Activated effector memory CD4-positive, alpha-beta T cell treated with Interleukin-2 at 50 U/mL for 16 hours (primary cell): Measurements from ENCODE around the gene ZBTB44.
"Not testable (repeated sequence)": the region's sequence is repeated elsewhere in the genome, so short reads cannot be mapped to it uniquely, and the experiment has no call there.

Experiments used
- DNase-seq: peaks from one replicate; pipeline ENCODE4 v3.0.0-alpha.2; 2020

ZBTB44 gene

DNA sequence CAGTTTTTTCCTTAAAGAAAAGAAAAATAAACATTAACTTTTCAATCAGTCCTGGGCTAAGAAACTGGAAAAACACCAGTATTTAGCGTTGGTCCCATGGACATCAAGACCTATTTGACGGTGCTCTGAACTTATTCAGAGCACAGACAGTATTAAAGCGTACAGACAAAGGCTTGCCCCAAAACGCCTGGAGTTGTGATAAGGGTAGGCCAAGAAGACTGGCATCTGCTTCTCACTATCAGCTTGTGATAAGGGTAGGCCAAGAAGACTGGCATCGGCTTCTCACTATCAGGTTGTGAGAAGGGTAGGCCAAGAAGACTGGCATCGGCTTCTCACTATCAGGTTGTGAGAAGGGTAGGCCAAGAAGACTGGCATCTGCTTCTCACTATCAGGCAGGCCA lies 69.3 kb downstream of the ZBTB44 start:
- DNase-seq = not testable (repeated sequence)

DNA sequence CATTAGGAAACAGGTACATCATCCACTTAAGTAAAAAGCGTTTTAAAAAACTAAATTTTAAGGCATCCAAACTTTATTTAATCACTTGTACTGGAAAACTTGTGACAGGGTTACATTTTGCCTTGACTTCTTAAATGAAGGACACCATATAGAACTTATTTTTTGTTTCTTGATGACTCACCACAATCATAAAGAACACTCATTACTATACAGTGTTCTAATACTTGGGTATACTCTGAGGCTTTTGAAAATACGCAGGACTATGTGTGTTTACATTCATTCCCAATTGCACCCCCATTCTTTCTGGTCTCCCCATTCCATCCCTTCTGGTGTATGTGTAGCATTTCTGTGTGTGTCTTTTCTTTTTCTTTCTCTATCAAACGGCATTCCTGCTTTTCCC lies 69.9 kb downstream of the ZBTB44 start:
- DNase-seq = no peak

DNA sequence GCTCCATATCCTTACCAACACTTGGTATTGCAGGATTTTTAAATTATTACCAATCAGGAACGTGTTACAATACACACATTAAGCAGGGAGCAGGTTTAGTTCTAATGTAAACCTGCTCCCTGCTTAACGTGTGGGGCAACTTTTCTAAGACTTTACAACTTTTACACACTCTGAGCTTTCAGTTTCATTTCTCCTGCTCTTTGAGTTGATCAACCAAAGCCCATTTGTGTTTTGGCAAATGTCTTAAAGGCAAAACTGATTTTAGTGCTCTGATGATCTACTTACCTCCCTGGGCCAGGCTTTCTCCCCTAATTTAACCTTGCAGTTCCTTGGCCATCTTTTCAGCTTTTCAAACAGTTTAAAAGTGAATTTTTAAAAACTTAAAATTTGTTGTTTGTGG lies 70.9 kb downstream of the ZBTB44 start:
- no peak for DNase-seq

DNA sequence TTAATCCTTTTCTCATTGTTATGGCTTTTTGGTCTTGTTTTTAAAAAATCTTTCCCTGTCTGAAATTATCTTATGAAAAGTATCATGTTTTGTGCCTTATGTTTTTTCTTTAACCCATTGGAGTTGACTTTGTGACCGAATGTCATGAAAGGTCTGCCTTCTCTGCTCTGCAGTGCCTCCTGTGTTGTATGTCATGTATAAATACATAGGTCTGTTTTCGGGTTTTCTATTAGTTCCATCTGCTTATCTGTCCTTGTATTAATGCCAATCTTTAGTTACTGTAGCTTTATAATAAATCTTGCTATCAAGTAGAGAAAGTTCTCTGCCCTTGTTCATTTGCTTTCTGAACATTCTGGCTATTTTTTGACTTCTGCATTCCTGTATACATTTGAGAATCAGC lies 73.0 kb downstream of the ZBTB44 start:
- no peak for DNase-seq

DNA sequence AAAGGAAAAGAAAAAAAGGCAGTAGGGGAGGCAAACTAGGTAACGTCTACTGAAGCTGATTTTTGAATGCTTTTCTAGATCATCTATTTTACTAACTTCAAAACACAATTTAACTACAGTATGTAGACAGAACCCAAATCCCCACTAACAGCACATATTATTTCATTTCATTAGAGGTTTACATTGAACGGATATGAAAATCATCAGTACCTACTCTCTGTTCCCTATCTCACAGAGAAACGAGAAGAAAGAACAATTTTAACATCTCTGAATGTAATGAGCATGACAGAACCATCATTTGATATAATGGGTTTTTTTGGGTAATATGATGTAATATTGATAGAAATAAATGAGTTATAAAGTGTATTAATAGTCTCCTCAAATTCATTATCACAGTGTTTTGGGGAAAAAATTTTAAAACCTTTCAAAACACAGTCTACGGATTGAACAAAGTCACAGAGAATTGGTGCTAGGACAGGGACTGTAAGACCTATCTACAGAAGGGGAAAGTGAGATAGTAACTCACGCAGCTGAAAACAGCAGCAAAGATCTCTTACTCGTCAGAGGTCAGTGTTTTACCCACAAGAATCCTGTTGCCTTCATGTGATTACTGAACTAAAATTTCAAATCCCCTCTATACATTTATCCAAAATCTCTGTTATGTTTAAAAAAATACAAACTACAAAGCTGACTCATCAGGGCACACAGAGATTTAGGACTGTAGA lies 77.3 kb downstream of the ZBTB44 start:
- DNase-seq = no peak

DNA sequence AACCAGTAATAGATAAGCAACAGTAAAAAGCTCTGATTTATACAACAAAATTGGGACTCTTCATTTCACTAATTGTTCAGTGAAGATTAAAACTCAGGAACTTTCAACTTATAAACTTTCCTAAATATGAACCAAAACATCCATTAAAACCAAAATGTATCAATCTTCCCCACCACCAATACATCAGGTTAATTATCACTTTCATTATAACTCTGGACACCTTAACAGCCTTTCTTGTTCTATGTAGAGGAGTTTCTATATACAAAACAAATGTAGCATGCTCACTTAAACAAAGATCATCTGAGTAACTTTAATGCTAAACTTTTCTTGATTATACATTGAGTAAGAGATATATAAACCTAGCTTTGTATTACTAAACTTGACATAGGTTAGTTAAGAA lies 80.4 kb downstream of the ZBTB44 start:
- no peak for DNase-seq

DNA sequence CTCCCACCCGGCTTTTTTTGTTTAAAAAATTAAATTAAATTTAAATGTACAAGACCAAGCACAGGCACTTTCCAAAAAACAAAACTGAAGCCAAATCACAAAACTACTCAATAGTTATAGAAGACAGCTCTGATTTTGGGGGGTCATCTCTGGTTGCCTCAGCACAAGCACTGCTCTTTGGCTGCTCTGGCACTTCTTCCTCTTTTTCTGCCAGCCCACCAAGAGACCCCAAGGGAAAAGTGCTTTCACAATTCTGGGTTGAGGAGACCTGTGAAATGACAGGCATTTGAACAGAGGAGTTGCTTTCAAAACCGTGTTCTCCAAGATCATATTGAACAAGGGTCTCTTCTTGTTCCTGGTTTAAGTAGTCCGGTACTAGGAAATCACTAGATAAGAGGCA lies 80.8 kb downstream of the ZBTB44 start:
- DNase-seq = not testable (repeated sequence)

DNA sequence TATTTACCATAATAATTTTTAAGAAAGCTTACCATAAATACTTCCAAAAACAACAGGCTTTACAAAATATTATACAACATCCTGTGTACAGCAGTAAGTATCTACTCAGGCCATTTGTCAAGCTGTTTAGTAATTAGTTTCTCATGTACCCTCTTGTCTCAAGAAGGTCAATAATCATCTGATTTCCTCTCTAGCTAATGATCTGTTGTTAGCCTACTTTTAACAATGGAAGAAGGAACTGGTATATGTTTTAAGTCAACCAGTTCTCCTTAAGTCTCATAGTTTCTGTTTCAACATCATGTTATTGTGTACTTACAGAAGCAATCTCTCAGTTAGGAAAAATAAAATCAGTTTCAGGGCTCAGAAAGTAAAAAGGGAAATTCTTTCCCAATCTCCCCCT lies 81.2 kb downstream of the ZBTB44 start:
- DNase-seq = not testable (repeated sequence)

DNA sequence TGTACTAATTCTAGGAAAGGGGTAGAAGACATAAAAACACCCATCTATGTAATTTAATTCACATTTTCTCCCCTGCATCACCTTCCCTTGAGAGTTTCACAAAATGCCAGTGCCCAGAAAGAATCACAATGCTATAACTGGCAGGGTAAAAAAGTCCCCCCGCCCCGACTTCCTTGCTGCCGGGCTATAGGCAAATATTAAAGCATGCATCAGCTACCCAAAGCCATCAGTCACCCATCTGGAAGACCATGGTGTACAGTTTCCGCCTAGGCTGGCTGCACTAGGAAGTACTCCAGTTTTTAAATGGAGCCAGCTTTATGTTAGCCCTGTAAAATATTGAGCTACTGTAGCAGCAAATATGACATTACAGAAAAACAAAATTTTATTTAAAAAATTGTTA lies 87.3 kb downstream of the ZBTB44 start:
- no peak for DNase-seq

DNA sequence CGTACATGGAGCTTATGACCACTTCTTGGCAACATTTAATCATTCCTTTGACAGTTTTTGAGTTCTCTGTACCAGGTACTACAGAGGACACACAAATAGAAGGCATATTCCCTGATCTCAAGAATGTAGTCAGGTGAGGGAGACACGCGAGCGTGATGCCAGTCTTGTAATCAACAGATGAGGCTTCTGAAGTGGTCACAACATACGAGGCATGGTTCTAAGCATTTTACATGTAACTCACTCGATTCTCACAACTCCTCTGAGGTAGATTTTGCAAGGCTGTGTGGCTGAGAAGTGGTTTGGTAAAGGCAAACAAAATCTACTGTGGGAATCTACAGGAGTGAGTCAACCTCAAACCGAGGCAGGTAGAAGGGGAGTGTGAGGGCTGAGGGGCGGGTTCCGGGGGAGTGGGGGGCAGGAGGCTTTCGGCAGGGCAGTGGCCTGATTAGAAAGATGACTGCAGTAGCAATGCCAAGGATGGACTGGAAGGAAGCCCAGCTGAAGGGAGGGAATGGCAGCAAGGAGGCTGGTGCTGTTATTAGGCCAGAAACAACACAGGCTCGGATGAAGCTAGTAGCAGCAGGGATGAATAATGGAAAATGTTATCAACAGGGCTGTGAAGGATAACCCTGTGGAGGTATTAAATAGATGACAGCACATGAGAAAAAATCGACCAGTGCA lies 91.3 kb downstream of the ZBTB44 start:
- DNase-seq = no peak

DNA sequence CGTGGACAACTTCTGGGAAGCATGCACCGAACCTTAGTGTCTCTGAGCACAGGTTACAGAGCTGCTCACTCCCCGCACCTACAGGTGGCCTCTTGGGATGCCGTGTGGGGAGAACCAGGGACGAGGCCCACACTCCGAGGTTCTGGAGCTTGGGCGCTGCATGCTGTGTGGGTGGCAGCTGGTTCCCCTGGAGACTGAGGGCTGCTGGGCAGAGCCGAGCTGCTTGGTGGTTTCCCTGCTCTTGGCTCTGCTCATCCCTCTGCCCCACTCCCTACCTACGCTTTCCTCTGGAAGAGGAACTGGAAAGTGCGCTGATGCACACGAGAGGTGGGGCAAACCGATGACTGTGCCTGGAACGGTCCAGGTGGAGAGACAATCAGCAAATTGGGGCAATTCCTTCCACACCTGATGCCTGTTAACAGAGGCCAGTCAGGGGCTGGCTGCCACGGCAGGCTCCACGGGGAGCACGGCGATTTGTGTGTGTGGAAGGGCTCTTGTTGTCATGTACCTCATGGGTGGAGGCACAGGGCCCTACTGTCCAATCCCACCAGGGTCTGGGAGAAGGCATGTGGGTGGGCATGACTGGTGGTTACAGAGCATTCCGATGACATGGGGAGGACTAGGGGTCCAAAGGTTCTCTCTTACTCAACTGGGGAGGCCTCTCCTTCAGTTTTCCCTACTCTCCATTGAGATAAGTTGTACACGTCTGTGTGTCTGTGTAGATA lies 94.2 kb downstream of the ZBTB44 start:
- DNase-seq = no peak

DNA sequence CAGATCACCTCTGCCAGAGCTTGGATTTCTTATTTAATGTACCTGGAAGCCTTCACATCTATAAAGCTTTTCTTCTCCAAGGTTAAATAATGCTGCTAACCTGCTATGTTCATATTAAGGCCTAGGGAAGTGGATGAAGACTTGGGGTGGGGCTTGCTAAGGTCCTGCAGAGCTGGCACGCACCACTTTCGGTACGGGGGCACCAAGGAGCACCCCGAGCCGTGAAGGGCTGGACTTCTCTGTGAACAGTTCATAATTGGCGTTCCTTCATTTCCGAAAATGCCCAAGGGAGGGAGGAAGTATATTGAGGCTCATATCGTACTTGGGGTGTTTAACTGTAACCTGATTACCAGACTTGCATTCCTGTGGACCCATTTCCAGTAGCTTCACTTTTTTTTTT lies 95.6 kb downstream of the ZBTB44 start:
- no peak for DNase-seq

DNA sequence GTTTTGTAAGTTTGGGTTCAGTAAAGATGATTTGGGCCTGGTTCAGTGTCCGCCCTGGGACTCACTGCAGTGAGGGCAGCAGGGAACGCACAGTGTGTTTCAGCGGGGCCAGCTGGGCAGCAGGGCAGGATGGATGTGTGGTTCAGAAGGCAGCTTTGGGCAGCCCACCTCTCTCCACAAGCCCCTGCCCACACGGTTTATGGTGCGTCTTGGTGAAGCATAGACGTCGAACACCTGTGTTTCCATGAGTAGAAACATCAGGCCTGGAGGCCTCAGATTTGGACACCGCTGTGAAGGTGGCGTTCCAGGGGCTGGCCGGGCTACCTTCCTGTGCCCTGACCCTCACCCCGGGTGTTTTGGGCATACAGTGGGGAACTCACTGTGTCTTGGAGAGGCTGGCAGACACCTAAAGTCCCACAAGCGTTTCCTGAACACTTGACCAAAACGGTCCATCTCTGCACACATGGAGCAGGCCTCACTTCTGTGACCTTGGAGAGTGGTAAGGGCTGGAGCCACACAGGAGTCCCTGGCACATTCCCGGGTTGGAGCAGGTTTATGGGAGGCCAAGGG lies 96.1 kb downstream of the ZBTB44 start:
- DNase-seq = no peak

DNA sequence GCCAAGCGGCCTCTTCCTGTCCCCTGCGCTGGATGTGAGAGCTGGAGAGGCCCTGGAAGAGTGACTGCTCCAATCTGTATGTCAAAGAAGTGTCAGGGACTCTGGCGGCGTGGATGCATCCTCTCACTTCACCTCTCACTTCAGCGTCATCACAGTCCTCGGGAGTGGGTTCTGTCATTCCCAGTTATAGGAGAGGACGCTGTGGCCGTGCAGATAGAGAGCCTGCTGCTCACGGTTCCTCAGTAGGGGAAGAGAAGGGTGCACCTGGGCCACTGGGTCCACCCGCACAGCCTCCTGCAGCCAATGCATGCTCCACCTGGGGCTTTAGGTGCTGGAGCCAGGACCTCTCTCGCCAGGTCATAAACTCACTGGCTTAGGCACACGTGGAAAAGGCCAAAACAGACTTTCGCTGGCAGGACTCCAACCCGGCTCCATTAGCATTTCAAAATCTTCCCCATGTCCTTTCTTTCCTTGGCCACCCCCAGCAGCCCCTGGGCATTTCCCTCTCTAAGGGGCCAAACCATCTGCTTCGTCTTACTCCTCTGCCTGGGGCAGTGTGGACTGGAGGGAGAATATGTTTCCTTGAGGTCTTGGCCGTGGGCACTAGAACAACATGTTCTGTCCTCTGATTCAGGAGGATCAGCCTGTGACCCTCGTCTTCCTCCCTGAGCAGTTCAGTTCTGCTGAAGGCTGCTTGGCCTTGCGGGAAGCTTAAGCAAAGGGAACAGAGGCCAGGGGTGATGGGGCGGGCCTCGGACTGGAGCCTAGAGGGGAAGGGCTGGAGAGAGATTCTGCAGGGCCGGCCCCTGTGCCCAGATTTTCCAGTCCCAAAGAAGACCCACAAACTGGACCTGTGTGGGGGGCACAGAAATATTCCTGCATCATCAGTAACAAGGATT lies 97.3 kb downstream of the ZBTB44 start:
- DNase-seq = no peak

DNA sequence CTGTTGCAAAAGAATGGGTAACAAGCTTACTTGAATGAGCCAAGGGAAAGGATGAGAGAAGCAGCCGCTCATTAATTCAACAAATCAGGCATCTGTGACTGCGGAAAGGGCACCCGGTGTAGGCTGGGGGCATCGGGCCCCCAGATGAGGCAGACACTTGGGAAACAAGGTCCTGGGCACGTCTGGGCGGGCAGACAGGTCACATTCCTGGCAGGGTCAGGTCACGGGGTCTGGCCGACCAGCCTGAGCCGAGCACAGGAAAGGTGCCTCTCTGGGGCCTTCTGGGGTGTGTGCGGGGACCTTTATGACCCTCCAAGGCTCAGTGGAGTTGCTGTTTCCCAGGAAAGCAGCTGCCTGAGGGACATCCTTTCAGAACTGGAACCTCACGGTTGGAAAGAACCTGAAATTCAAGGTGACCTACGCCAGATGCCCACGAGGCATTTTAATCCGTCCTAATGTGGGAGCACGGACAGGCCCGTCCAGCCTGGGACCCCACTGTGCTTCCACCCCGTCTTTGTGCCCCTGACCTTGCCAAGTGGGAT lies 98.1 kb downstream of the ZBTB44 start:
- no peak for DNase-seq

DNA sequence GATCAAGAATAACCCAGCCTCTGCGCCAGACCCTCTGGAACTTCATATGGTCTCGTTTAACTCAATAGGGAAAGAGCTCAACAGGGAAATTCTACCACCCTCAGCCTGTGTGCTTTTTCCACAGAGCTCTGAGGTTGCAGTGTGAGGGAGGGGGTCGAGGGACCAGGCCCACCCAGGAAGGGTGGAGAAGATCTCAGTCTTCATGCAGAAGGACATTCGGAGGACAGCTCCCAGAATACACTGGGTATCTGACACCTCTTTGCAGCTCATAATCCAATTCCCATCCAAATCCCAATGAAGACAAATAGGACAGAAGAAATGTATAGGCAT lies 98.5 kb downstream of the ZBTB44 start:
- DNase-seq = no peak

DNA sequence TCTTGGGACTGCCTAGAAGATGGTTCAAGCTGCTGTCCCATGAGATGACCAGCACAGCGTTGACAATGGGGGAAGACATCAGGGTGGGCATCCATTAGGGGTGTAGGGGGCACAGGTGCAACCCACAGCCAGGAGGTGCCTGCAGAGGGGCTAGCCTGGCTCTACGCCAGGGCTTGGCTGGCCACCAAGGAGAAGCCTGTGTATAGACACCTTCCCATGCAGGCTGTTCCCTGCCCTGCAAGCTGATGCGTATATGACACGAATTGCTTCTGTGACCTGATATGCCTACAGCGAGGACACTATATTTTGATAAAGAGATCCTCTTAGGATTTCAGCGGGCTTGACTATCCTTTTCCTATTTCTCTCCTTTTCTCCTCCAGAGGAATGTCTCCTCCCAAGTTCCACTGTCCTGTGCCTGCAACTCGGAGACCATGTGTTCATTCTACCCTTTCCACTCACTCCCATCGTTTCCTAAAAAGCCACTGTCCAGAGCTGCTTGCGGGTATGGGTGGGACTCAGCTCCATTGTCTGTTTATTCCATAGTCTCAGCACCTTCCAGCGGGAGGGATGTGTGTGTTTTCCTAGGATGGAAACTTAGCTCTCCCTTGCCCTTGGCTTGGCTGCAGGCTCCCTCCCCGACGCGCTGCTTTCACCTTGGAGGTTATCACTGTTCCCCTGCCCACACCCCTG lies 99.0 kb downstream of the ZBTB44 start:
- DNase-seq = no peak

DNA sequence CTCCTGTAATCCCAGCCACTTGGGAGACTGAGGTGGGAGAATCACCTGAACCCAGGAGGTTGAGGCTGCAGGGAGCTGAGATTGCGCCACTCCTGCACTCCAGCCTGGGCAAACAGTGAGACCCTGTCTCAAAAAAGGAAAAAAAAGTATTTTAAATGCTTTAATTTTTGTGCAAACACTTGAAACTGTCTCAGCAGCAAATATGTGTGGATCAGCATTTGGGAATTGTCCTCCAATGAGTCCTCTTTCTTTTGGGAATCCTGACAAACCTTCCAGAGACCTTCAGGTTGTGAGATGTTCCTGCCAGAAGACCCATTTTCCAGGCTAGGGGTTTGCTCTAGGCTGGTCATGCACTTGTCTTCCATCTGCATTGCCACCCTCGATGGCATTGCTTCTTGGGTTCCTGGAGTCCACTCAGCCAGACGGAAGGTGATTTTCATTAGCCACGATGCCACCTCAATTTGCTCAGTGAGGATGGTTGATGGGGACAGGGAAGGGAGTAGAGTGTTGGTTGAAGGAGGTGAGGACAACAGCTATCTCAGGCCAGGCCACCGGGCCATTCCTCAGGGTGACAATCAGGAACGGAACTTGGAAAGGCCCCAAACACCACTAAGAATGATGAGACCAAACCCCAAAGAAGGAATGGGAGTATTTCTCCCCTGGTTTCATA lies 99.7 kb downstream of the ZBTB44 start:
- no peak for DNase-seq

DNA sequence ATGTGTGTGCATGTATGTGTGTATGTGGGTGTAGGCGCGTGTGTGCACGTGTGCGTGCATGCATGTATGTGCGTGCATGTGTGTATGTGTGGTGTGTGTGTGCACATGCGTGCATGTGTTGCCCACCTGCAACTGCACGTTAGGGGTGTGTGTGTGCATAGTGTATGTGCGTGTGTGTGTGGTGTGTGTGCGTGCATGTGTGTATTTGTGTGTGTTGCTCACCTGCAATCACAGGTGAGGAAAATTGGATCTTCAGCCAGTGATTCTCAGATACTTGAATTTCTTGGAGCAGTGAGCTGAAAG lies 100.8 kb downstream of the ZBTB44 start:
- DNase-seq = no peak

DNA sequence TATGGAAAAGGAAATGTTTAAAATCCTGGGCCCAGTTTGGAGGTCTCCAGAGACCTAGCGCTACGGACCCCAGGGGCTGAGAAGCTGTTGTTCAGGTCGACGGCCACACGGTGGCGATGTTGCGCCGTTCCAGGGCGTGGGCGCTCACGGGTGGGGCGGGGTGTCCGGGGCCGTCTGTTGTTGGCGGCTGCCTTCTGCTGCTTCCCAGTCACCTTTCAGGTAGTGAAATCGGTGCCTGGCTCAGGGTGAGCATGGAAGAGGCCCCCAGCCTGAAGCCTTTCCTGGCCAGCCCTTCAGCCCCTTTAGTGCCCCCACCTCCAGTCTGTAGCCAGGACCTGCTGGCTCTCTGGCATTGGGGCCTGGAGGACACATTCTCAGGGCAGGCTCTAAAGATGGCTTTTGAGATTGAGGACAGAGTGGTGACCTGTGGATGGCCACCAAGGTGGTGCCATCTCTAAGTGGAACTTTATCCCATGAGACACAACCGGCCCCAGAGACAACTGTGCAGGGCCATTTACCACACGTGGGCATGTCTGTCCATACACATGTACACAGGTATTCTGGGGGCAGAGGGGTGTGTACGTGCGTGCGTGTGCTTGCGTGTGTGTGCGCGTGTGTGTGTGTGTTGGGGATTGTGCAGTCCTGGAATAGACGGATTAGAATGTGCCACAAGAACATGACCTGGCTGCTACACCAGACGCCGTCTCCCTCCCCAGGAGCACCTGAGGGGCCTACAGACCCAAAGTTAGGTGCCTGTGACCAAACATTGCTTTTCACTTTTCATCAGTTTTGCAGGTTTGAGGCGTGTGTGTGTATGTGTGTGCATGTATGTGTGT lies 101.4 kb downstream of the ZBTB44 start:
- peak; percentile 58 for DNase-seq
